Stimulated activated naive CD8-positive, alpha-beta T cell treated with anti-CD3 and anti-CD28 coated beads, Interleukin-15, amount 100 ng/mL, for 72 hours (primary cell): ENCODE data around the gene MTIF2.
"Not testable (repeated sequence)": the region's sequence is repeated elsewhere in the genome, so short reads cannot be mapped to it uniquely, and the experiment has no call there.

Source experiments
- ATAC-seq: fragments of 150-1000 bp; cut with Tn5 transposase; 2 replicates; pipeline ENCODE4 v1.10.0; 2021; ENCODE audit warnings: mild to moderate bottlenecking, moderate library complexity
- DNase-seq, 2 donors: peaks; one replicate each; pipeline ENCODE4 v3.0.0; 2021 to 2022
- H3K27ac Mint-ChIP-seq, 2 donors: one replicate each; pipeline ENCODE4 v1.8.0; 2022; ENCODE audit warnings: mild to moderate bottlenecking in 2 of 2, mixed read lengths in 2 of 2, moderate library complexity in 2 of 2
- H3K27me3 Mint-ChIP-seq: one replicate; pipeline ENCODE4 v1.8.0; 2022; ENCODE audit warnings: mixed read lengths
- H3K4me1 Mint-ChIP-seq: one replicate; pipeline ENCODE4 v1.8.0; 2022; ENCODE audit warnings: mild to moderate bottlenecking, mixed read lengths
- H3K4me3 Mint-ChIP-seq, 2 donors: one replicate each; pipeline ENCODE4 v1.8.0; 2022; ENCODE audit warnings: mild to moderate bottlenecking in 2 of 2, mixed read lengths in 2 of 2, moderate library complexity in 1 of 2
- H3K9me3 Mint-ChIP-seq, 2 donors: one replicate each; pipeline ENCODE4 v1.8.0; 2022; ENCODE audit warnings: mixed read lengths in 2 of 2

MTIF2 gene

GRCh38 chr2:55231546-55232083 is 37.4 kb downstream of the MTIF2 start:
- Mint-ChIP-seq H3K4me3 (peak overlapping the region; percentile 96 to 98), H3K27ac (peak overlapping the region; percentile 99), H3K27me3 (no peaks in the 10 kb centered on the region), H3K4me1 (peaks cover 64% of the 10 kb centered on the region), H3K9me3 (peaks cover 0 to 8% of the 10 kb centered on the region in 2 donors)
- DNase-seq, result no peak
- ATAC-seq, result no peak

- Mint-ChIP-seq H3K27me3 (no peaks in the 10 kb centered on the region), H3K27ac (peak overlapping the region in 1 of 2 donors; percentile 15), H3K4me1 (peaks cover 66% of the 10 kb centered on the region), H3K4me3 (peak overlapping the region; percentile 96 to 98), H3K9me3 (peaks cover 0 to 8% of the 10 kb centered on the region in 2 donors)
- ATAC-seq (no peak), DNase-seq (no peak)
Observed at GRCh38 chr2:55230551-55230950, 38.5 kb downstream of the MTIF2 start.

- ATAC-seq, result no peak
- peaks cover 55% of the 10 kb centered on the region for H3K4me1 Mint-ChIP-seq
- no peaks in the 10 kb centered on the region for H3K27me3 Mint-ChIP-seq
- H3K9me3 Mint-ChIP-seq, result peaks cover 0 to 8% of the 10 kb centered on the region in 2 donors
- no peak overlapping the region for H3K27ac Mint-ChIP-seq
- no peak for DNase-seq
- no peak overlapping the region for H3K4me3 Mint-ChIP-seq
Observed at GRCh38 chr2:55229221-55229620, 39.8 kb downstream of the MTIF2 start.

- ATAC-seq, result no peak
- H3K27me3 Mint-ChIP-seq, result no peaks in the 10 kb centered on the region
- H3K9me3 Mint-ChIP-seq, result peaks cover 0 to 8% of the 10 kb centered on the region in 2 donors
- peak overlapping the region in 1 of 2 donors; percentile 26 for H3K27ac Mint-ChIP-seq
- no peak for DNase-seq
- peaks cover 45% of the 10 kb centered on the region for H3K4me1 Mint-ChIP-seq
- peak overlapping the region; percentile 32 to 39 for H3K4me3 Mint-ChIP-seq
Observed at GRCh38 chr2:55228226-55228563, 40.8 kb downstream of the MTIF2 start.

DNA sequence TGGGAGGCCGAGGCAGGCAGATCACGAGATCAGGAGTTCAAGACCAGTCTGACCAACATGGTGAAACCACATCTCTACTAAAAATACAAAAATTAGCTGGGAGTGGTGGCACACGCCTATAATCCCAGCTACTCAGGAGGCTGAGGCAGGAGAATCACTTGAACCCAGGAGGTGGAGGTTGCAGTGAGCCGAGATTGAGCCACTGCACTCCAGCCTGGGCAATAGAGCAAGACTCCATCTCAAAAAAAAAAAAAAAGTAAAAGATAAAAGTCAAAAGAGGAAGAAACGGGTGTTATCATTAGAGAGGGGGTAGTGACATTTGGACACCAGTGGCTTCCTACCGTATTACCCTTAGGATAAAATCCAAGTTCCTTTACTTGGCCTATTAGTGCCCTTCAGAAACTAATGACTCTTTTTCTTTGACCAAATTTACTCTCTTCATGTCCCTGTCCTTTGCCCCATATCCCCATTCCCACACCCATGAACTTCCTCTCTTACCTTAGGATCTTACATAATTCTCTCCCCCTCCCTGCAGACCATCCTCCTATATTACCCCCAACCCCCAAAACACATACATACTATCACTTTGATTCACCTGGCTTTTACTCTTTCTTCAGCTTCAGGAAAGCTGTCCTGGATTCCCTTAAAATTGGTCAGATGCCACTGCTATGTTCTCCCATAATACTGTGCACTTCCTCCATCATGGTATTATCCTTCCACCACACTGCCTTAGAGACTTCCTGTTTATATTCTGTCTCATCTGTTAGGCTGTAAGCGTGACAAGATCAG is 41.4 kb downstream of the MTIF2 start:
- not testable (repeated sequence) for DNase-seq, ATAC-seq
- peaks cover 48% of the 10 kb centered on the region for H3K4me1 Mint-ChIP-seq

DNA sequence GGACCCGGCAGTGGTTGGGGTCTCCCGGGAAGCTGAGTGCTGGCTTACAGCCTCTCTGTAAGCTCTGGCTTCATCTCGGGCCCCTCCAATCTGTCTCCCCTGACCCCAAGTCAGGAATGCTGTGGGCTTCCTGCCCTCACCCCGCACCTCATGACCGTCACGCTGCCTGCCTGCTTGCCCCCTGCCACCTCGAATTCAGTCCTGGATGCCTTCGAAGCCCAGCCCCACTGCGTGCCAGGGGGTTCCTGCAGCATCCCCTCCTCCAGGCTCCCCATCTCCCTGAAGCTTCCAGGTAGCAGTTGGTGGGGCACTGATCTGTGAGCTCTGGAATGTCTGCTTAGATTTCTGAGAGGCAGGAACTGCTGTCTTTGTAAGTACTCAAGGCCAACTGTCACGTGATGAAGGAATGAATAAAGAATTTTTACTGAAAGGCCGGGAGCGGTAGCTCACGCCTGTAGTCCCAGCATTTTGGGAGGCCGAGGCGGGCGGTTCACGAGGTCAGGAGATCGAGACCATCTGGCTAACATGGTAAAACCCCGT is 43.5 kb downstream of the MTIF2 start:
- no peak for ATAC-seq
- H3K9me3 Mint-ChIP-seq, result peaks cover 0 to 5% of the 10 kb centered on the region in 2 donors
- DNase-seq, result no peak
- no peaks in the 10 kb centered on the region for H3K27me3 Mint-ChIP-seq
- no peak overlapping the region for H3K27ac Mint-ChIP-seq
- peak overlapping the region in 1 of 2 donors; percentile 4 for H3K4me3 Mint-ChIP-seq
- H3K4me1 Mint-ChIP-seq, result peaks cover 56% of the 10 kb centered on the region

More for the DNA sequence above, 41.4 kb downstream of the MTIF2 start:
- peak overlapping the region; percentile 32 to 39 for H3K4me3 Mint-ChIP-seq
- not testable (repeated sequence) for H3K27me3 Mint-ChIP-seq, H3K9me3 Mint-ChIP-seq
- peak overlapping the region; percentile 16 to 57 for H3K27ac Mint-ChIP-seq

DNA sequence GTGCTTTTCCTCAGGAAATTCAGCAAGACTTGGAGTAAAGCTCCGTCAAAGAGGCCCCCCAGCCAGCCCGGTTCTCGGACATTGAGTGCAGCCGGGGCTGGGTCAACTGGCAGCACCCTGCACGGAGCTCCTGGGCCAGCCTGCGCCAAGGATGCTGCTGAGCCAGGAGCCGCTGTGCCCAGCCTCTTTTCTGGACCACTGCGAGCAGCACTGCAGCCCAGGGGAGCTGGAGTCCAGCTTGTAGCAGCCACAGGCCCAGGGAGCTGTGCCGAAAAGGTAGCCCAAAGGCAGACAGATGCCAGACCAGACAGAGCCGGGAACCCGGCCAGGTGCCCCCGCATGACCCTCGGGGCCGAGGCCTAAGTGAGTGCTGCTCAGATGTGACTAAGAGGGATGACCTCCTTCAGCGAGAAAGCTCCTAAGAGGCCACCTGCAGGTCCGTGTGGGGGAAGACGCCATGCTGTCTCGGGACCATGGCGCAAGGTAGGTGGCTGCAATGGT is 44.2 kb downstream of the MTIF2 start:
- Mint-ChIP-seq H3K27me3 (no peaks in the 10 kb centered on the region), H3K4me1 (peaks cover 54% of the 10 kb centered on the region), H3K9me3 (no peaks in the 10 kb centered on the region), H3K27ac (no peak overlapping the region), H3K4me3 (no peak overlapping the region)
- ATAC-seq, result no peak
- DNase-seq, result no peak

DNA sequence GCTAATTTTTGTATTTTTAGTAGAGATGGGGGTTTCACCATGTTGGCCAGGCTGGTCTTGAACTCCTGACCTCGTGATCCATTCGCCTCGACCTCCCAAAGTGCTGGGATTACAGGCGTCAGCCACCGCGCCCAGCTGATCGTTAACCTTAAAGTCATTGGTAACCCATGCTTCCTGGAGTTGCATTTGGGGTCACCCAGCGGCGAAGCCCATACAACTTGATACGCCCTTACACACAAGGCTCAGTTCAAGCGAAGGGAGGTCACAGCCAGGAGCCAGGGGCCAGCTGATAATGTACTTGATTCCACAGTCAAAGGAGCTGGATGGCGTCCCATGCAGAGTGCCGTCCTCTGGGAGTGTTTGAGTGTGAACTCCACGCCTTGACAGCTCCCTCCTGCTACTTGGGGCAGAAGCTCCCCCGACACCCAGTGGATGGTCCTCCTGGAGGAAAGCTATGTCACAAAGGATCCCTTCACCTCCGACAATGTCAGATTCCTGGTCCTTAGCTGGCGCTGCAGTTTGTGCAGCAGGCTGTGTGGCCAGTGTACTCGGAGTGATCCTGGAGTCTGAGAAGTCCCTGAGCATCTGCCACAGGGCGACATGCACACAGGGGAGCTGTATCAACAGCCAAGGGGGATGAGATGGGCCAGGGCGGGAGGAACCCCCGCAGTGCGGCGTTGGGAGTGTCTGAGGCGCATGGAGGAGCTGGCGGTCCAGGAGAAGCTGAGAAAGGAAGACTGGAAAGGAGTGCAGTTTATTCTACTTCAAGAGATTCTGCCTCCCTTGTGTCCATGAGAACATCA is 44.9 kb downstream of the MTIF2 start:
- no peak for ATAC-seq
- Mint-ChIP-seq H3K4me1 (peaks cover 50% of the 10 kb centered on the region), H3K27ac (peak overlapping the region; percentile 80 to 84), H3K4me3 (peak overlapping the region; percentile 79 to 83), H3K9me3 (no peaks in the 10 kb centered on the region), H3K27me3 (no peaks in the 10 kb centered on the region)
- DNase-seq, result no peak

- no peak overlapping the region for H3K4me3 Mint-ChIP-seq
- DNase-seq, result no peak
- H3K27ac Mint-ChIP-seq, result no peak overlapping the region
- H3K27me3 Mint-ChIP-seq, result no peaks in the 10 kb centered on the region
- no peaks in the 10 kb centered on the region for H3K9me3 Mint-ChIP-seq
- no peaks in the 10 kb centered on the region for H3K4me1 Mint-ChIP-seq
- ATAC-seq, result no peak
Observed at GRCh38 chr2:55213822-55214221, 55.2 kb downstream of the MTIF2 start.

DNA sequence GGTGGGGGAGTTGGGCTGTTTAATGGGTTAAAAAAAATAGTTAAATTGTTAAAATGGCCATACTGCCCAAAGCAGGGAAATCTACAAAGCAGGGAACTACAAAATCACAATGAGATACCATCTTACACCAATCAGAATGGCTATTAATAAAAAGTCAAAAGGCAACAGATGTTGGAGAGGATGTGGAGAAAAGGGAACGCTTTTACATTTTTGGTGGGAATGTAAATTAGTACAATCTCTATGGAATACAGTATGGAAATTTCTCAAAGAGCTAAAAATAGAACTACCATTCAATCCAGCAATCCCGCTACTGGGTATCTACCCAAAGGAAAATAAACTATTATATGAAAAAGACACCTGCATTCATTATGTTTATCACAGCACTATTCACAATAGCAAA is 64.1 kb downstream of the MTIF2 start:
- Mint-ChIP-seq H3K27ac (no peak overlapping the region), H3K9me3 (peaks cover 17 to 20% of the 10 kb centered on the region in 2 donors), H3K4me1 (no peaks in the 10 kb centered on the region), H3K27me3 (no peaks in the 10 kb centered on the region), H3K4me3 (no peak overlapping the region)
- ATAC-seq, result no peak
- DNase-seq, result no peak

DNA sequence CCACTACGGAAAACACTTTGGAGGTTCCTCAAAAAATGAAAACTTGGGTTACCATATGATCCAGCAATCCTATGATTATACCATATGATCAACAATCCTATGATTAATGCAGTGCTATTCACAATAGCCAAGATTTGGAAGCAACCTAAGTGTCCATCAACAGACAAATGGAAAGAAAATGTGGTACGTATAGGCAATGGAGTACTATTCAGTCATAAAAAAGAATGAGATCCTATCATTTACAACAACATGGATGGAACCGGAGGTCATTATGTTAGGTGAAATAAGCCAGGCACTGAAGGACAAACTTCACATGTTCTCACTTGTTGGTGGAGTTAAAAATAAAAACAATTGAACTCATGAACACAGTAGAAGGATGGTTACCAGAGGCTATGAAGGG is 64.5 kb downstream of the MTIF2 start:
- DNase-seq (no peak), ATAC-seq (no peak)
- Mint-ChIP-seq H3K27ac (no peak overlapping the region), H3K9me3 (peaks cover 20 to 25% of the 10 kb centered on the region in 2 donors), H3K4me1 (no peaks in the 10 kb centered on the region), H3K4me3 (no peak overlapping the region), H3K27me3 (no peaks in the 10 kb centered on the region)

GRCh38 chr2:55200416-55200815 is 68.6 kb downstream of the MTIF2 start:
- DNase-seq (no peak), ATAC-seq (no peak)
- no peak overlapping the region for H3K4me3 Mint-ChIP-seq
- no peaks in the 10 kb centered on the region for H3K4me1 Mint-ChIP-seq
- H3K27me3 Mint-ChIP-seq, result no peaks in the 10 kb centered on the region
- H3K27ac Mint-ChIP-seq, result no peak overlapping the region
- H3K9me3 Mint-ChIP-seq, result peaks cover 22 to 25% of the 10 kb centered on the region in 2 donors

- Mint-ChIP-seq H3K27ac (no peak overlapping the region), H3K4me1 (no peaks in the 10 kb centered on the region), H3K27me3 (no peaks in the 10 kb centered on the region), H3K4me3 (no peak overlapping the region), H3K9me3 (peaks cover 20 to 23% of the 10 kb centered on the region in 2 donors)
- ATAC-seq (no peak), DNase-seq (no peak)
Observed at GRCh38 chr2:55196526-55196925, 72.5 kb downstream of the MTIF2 start.

GRCh38 chr2:55191888-55192287 is 77.1 kb downstream of the MTIF2 start:
- H3K4me1 Mint-ChIP-seq, H3K4me3 Mint-ChIP-seq, H3K27me3 Mint-ChIP-seq, DNase-seq, H3K27ac Mint-ChIP-seq, H3K9me3 Mint-ChIP-seq, ATAC-seq: not testable (repeated sequence)

DNA sequence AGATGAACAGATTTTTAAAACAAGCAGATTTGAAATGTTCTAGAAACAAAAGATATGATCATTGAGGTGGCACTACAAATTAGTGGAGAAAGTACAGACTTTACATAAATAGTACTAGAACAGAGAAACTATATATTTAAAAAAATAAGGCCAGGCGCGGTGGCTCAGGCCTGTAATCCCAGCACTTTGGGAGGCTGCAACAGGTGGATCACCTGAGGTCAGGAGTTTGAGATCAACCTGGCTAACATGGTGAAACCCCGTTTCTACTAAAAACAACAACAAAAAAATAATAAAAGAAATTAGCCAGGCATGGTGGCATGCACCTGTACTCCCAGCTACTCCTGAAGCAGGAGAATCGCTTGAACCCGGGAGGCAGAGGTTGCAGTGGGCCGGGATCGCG is 82.2 kb downstream of the MTIF2 start:
- not testable (repeated sequence) for ATAC-seq, H3K4me1 Mint-ChIP-seq, H3K4me3 Mint-ChIP-seq, DNase-seq, H3K27ac Mint-ChIP-seq, H3K27me3 Mint-ChIP-seq, H3K9me3 Mint-ChIP-seq
